ENCODE measurements around the gene SOS1.
A peak's percentile ranks its signal among the peaks of the same experiment; 100 is the strongest.

Gene SOS1

GRCh38 chr2:39023649-39024048, 97.2 kb downstream of the SOS1 start:
- DNase-seq, result no peak

- DNase-seq, result no peak
These were observed 98.1 kb downstream of the SOS1 start for GRCh38 chr2:39022642-39023235.

- no peak for DNase-seq
These were observed 100.5 kb downstream of the SOS1 start for GRCh38 chr2:39020383-39020782.

- no peak for DNase-seq
These were observed 102.2 kb downstream of the SOS1 start for GRCh38 chr2:39018638-39019037.

GRCh38 chr2:39017334-39017733, 103.5 kb downstream of the SOS1 start:
- DNase-seq, result no peak

- no peak for DNase-seq
These were observed 105.4 kb downstream of the SOS1 start for GRCh38 chr2:39015424-39015823.

- DNase-seq, result no peak
These were observed 107.0 kb downstream of the SOS1 start for GRCh38 chr2:39013871-39014270.

GRCh38 chr2:39008665-39009064, 112.2 kb downstream of the SOS1 start:
- no peak for DNase-seq

GRCh38 chr2:39007875-39008504, 112.9 kb downstream of the SOS1 start:
- DNase-seq, result no peak

GRCh38 chr2:39000552-39000951, 120.3 kb downstream of the SOS1 start:
- DNase-seq, result no peak

- DNase-seq, result peak; percentile 75 to 80
These were observed 123.1 kb downstream of the SOS1 start for GRCh38 chr2:38997781-38998180.

GRCh38 chr2:38991899-38992298, 129.0 kb downstream of the SOS1 start:
- DNase-seq, result no peak

GRCh38 chr2:38988716-38989115, 132.1 kb downstream of the SOS1 start:
- no peak for DNase-seq

GRCh38 chr2:38982498-38982897, 138.4 kb downstream of the SOS1 start:
- DNase-seq, result no peak

- DNase-seq, result no peak
These were observed 139.0 kb downstream of the SOS1 start for GRCh38 chr2:38981670-38982357.

GRCh38 chr2:38981003-38981669, 139.7 kb downstream of the SOS1 start:
- no peak for DNase-seq

GRCh38 chr2:38978908-38979307, 141.9 kb downstream of the SOS1 start:
- no peak for DNase-seq

GRCh38 chr2:38978296-38978903, 142.5 kb downstream of the SOS1 start:
- DNase-seq, result peak; percentile 76 to 90

- no peak for DNase-seq
These were observed 143.8 kb downstream of the SOS1 start for GRCh38 chr2:38977047-38977446.

GRCh38 chr2:38975042-38975441, 145.8 kb downstream of the SOS1 start:
- DNase-seq, result no peak

GRCh38 chr2:38973266-38973665, 147.6 kb downstream of the SOS1 start:
- peak in 1 of 2 donors; percentile 53 for DNase-seq

- DNase-seq, result no peak
These were observed 149.5 kb downstream of the SOS1 start for GRCh38 chr2:38971377-38971776.

- DNase-seq, result no peak
These were observed 152.8 kb downstream of the SOS1 start for GRCh38 chr2:38968021-38968420.
